Panc1 (cell line): ENCODE measurements around the gene KRT36.

Source experiments
- POLR2AphosphoS5 ChIP-seq: IDR thresholded peaks from 2 replicates; pipeline ENCODE4 v1.6.1; 2012; ENCODE audit warnings: mild to moderate bottlenecking, low read depth, low read length, moderate library complexity
- TF ChIP-seq, protein P1 (sequence below): fragments of 450-650 bp; IDR thresholded peaks from 2 replicates; pipeline ENCODE4 v1.5.1; 2017; ENCODE audit warnings: mild to moderate bottlenecking
- TF ChIP-seq, protein P2 (sequence below), 2 experiments: IDR thresholded peaks; 2 replicates each; pipeline ENCODE4 v1.6.1; 2011 to 2012; ENCODE audit warnings: low read depth in 2 of 2, control low read depth in 1 of 2, low read length in 1 of 2, mild to moderate bottlenecking in 1 of 2, moderate library complexity in 1 of 2; ENCODE audit not compliant: insufficient read depth in 1 of 2

DNA sequence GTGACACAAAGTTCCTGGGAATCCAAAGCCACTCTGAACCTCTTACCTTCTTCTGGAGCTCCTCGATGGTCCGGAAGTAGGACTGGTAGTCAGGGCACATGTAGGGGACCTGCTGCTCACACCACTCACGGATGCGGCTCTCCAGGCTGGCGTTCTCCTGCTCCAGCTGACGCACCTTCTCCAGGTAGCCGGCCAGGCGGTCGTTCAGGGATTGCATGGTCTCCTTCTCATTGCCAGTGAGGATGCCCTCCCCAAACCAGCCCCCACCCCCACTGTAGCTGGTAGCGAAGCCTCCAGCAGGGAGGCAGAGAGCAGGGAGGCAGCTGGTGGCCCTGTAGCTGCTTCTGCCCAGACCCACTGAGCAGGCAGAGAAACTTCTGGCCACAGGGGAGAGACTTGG is 9.1 kb downstream of the KRT36 start:
- TF ChIP-seq, protein P1, sequence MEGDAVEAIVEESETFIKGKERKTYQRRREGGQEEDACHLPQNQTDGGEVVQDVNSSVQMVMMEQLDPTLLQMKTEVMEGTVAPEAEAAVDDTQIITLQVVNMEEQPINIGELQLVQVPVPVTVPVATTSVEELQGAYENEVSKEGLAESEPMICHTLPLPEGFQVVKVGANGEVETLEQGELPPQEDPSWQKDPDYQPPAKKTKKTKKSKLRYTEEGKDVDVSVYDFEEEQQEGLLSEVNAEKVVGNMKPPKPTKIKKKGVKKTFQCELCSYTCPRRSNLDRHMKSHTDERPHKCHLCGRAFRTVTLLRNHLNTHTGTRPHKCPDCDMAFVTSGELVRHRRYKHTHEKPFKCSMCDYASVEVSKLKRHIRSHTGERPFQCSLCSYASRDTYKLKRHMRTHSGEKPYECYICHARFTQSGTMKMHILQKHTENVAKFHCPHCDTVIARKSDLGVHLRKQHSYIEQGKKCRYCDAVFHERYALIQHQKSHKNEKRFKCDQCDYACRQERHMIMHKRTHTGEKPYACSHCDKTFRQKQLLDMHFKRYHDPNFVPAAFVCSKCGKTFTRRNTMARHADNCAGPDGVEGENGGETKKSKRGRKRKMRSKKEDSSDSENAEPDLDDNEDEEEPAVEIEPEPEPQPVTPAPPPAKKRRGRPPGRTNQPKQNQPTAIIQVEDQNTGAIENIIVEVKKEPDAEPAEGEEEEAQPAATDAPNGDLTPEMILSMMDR: no peak
- no peak for TF ChIP-seq POLR2AphosphoS5
- TF ChIP-seq, protein P2, sequence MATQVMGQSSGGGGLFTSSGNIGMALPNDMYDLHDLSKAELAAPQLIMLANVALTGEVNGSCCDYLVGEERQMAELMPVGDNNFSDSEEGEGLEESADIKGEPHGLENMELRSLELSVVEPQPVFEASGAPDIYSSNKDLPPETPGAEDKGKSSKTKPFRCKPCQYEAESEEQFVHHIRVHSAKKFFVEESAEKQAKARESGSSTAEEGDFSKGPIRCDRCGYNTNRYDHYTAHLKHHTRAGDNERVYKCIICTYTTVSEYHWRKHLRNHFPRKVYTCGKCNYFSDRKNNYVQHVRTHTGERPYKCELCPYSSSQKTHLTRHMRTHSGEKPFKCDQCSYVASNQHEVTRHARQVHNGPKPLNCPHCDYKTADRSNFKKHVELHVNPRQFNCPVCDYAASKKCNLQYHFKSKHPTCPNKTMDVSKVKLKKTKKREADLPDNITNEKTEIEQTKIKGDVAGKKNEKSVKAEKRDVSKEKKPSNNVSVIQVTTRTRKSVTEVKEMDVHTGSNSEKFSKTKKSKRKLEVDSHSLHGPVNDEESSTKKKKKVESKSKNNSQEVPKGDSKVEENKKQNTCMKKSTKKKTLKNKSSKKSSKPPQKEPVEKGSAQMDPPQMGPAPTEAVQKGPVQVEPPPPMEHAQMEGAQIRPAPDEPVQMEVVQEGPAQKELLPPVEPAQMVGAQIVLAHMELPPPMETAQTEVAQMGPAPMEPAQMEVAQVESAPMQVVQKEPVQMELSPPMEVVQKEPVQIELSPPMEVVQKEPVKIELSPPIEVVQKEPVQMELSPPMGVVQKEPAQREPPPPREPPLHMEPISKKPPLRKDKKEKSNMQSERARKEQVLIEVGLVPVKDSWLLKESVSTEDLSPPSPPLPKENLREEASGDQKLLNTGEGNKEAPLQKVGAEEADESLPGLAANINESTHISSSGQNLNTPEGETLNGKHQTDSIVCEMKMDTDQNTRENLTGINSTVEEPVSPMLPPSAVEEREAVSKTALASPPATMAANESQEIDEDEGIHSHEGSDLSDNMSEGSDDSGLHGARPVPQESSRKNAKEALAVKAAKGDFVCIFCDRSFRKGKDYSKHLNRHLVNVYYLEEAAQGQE (IDR thresholded peaks at IDR 0.05; ENCODE audit: insufficient read depth in 1 of 2, low read depth in 2 of 2, low read length in 1 of 2): no peak
